Daoy (cell line): Measurements from ENCODE around the gene FANK1. TPM values are rescaled to one million over a fixed set of nuclear protein-coding genes. Genes with fewer than 3 reads are reported as not detected.
A peak's percentile ranks its signal among the peaks of the same experiment; 100 is the strongest.
"Not testable (repeated sequence)": the region's sequence is repeated elsewhere in the genome, so short reads cannot be mapped to it uniquely, and the experiment has no call there.

Source experiments
- DNase-seq: peaks from one replicate; pipeline ENCODE4 v3.0.0-alpha.2; 2015; ENCODE audit warnings: low read depth
- total RNA-seq: library from RNA; depleted of rRNA; stranded (reverse); fragments of >200 nt; shearing (Covaris generic); gene quantifications from 2 replicates; pipeline ENCODE4 v1.2.3, GENCODE V29; 2014

The FANK1 gene
- total RNA-seq, 1 experiment from 2014 or later, result 2.0 TPM

DNA sequence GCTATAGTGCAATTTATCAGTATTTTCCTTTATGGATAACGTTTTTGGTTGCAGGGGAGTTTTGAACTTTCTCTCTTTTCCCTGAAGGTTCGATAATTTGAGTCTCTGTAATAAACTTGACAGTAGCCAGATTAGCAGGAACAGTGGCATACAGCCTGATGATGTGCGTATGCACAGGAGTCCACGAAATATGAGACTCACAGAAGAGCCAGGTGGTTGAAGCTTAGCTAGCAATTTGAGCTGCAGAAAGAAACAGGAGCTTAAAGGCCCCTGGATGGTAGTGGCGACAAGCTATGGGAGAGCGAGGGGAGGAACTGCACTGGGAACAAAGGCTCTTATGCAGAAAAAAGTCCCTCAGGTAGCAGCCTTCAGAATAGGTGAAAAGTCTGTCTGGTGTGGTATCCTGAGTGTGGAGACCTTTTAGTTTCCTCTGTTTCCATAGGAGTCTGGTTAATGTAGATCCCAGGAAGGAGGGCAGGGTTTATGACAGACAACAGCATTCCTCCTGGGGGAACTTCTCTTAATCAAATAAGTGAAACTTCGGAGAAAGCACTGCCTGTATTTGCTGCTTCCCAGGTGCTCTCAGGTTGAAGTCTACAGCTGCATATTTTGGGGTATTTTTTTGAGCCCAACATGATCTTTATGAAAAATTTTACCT lies 32.7 kb downstream of the FANK1 start:
- DNase-seq, result no peak

GRCh38 chr10:125929618-125930017 lies 33.3 kb downstream of the FANK1 start:
- no peak for DNase-seq

DNA sequence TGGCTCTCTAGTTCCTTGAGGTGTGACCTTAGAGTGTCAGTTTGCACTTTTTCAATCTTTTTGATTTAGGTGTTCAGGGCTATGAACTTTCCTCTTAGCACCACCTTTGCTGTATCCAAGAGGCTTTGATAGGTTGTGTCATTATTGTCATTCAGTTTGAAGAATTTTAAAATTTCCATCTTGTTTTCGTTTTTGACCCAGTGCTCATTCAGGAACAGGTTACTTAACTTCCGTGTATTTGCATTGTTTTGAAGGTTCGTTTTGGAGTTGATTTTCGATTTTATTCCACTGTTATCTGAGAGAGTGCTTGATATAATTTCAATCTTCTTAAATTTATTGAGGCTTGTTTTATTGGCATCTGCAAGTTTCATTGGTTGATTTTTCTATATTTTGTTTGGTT lies 37.3 kb downstream of the FANK1 start:
- no peak for DNase-seq

- peak; percentile 5 for DNase-seq
These were observed 40.0 kb downstream of the FANK1 start for GRCh38 chr10:125936331-125936730.

GRCh38 chr10:125940515-125940914 lies 44.2 kb downstream of the FANK1 start:
- no peak for DNase-seq

- DNase-seq, result no peak
These were observed 54.9 kb downstream of the FANK1 start for GRCh38 chr10:125951290-125951689.

DNA sequence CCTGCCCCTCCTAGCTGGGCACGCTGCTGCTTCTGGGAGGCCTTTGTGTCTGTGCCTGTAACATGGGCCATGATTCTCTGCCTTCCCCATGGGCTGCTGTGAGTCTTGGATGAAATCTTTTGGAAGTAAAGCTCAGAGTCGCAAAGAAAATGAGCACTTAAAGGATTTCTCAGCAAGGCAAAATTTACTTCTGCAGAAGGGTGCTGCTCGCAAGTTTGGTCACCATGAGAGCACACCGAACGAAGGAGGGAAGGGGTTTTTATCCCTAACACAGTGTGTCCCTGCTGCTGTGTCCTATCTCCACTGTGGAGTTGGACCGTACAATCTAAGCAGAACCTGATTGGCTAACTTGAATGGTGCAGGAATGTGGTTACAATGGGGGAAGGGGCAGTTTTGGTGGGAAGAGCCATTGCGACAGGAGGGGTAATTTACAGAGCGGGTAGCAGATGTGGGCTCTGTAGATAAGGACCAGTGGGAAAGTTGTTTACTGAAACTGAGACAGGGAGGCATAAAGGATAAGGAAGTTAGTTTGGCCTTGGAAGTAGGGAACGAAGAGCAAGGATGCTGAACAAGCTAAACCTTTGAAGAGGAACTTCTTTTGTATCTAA lies 57.5 kb downstream of the FANK1 start:
- DNase-seq, result no peak

DNA sequence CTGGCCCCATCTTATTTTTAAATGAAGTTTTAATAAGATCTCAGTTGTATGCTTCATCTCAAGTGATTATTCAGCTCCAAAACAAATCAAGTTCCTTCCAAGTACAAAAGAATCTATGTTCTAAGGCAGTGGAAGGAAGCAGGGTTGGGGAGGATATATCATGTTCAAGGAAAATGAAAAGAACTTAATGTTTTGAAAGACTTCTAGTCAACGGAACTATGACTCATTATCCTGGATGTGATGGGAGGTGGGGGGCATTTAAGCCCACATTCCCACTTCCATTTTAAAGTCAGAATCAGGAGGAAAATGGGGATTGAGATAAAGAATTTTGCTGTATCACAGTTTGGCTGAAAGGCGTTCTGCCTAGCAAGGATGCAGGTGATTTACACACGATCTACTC lies 59.4 kb downstream of the FANK1 start:
- no peak for DNase-seq

GRCh38 chr10:125961743-125962142 lies 65.4 kb downstream of the FANK1 start:
- no peak for DNase-seq

- no peak for DNase-seq
These were observed 65.8 kb downstream of the FANK1 start for GRCh38 chr10:125962200-125962599.

- no peak for DNase-seq
These were observed 68.2 kb downstream of the FANK1 start for GRCh38 chr10:125964558-125964957.

GRCh38 chr10:125967533-125967932 lies 71.2 kb downstream of the FANK1 start:
- no peak for DNase-seq

- not testable (repeated sequence) for DNase-seq
These were observed 73.8 kb downstream of the FANK1 start for GRCh38 chr10:125970077-125970630.

DNA sequence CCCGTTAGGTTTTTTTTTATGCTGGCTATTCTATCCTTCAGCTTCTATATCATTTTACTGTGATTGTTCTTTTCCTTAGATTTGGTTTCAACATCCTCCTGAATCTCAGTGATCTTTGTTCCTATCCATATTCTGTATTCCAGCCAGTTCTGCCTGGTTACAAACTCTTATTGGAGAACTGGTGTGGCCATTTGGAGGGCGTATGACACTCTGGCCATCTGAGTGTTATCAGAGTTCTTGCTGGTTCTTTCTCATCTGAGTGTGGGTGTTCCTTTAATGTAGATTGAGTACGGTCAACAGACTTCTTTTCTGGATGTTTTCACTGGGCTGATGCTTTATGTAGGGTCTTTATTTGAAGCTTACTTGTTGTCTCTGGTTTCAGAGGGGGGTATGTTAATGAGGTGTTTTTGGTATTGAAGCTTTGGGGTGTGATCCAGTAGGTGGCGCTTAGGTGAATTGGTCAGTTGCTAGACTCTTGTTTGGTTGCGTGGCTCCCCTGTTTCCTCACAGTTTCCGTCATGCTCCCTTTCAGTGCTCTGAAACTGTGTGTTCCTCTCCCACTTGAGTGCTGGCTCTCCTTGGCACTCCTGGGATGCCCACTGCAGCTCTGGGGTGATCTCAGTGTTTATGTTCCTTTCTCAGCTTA lies 80.7 kb downstream of the FANK1 start:
- DNase-seq, result no peak

GRCh38 chr10:125979976-125980375 lies 83.6 kb downstream of the FANK1 start:
- DNase-seq, result no peak

DNA sequence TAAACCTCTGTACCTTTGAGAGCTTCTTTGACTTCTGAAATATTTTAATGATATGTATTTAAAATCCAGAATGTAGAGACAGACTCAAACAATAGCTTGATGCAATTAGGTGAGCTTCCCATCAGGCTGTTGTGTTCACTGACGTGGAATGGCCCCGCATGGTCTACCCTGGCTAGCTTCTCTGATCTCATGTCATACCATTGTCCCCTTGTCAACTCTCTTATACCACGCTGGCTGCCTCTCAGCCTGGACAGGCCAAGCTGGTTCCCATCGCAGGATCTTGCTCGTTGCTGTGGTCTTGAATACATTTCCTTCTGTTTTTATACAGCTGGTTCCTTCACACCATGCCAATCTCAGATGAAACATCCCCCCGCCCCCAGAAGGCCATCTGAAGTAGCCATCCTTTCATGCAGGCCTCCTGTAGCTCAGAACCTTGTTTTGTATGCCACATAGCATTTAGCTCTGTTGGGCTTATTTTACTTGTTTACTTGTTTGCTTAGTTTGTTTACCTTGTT lies 84.2 kb downstream of the FANK1 start:
- no peak for DNase-seq

- DNase-seq, result peak; percentile 38
These were observed 86.0 kb downstream of the FANK1 start for GRCh38 chr10:125982260-125982948.

DNA sequence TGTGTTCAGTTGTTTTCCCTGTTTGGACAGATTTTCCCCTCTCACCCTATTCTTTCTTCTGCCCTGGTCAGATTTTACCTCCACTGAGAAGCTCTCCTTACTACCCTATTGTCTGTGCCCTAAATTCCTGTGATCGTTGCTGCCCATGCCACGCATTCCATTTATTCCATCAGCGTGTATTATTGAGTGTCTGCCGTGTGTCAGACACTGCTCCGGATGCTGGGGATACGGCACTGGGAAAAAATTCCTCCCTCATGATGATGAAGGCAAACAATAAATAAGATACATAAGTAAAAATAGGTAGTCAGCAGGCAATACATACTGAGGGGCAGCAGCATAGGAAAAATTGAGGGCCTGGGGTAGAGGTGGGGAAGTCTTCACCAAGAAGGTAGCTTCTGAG lies 86.8 kb downstream of the FANK1 start:
- no peak for DNase-seq

DNA sequence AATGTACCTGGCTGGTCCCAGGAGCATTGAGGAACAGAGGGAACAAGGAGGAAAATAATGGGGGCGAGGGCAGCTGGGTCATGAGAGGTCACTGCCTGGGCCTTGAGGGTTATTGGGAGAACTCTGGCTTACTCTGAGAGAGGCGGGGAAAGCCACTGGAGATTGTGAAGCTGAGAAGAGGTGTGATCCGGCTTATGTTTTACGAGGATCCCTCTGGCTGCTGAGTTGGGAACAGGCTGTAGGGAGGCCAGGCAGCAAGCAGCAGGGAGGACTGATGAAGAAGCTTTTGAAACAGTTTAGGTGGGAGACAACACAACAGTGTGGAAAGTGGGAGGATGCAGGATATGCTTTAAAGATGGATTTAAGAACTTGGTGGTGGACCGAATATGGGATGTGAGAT lies 87.3 kb downstream of the FANK1 start:
- DNase-seq, result no peak

GRCh38 chr10:125984346-125984745 lies 88.0 kb downstream of the FANK1 start:
- no peak for DNase-seq

GRCh38 chr10:125984865-125985495 lies 88.6 kb downstream of the FANK1 start:
- DNase-seq, result no peak
